GM19452 (cell line): Measurements from ENCODE around the gene C22orf39.
A peak's percentile ranks its signal among the peaks of the same experiment; 100 is the strongest.

Experiments used
- ATAC-seq: cut with Tn5 transposase; IDR thresholded peaks from one replicate; pipeline ENCODE4 v1.9.1; 2021; ENCODE audit not compliant: unreplicated experiment

C22orf39 gene

DNA sequence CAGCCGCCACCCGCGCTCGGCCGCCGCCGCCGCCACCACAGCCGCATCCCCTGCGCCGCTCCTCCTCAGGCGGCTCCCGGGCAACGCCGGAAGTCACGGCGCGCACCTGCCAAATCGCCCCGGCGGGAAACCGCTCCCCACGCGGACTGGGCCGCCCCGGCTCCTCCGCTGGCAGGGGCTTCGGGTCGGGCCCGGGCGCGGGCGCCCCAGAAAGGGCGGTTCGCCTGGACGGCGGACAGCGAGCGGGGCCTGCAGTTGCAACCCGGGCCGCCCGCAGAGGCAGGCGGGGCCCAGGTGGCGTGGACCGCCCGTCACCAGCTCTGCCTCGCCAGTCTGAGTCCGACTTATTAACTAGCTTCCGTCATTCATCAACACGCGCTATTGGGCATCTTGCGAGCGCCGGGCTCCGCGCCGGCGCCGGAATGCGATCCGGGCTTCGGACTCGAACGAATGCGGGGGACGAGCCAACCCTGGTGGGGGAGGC, 15.8 kb downstream of the C22orf39 start, which contains the start of gene HIRA:
TSS of gene HIRA (minus strand) at position 85 of the 484 bp plus-strand sequence. CDS start 257 bp downstream, outside the sequence.
- peak; percentile 50 for ATAC-seq

DNA sequence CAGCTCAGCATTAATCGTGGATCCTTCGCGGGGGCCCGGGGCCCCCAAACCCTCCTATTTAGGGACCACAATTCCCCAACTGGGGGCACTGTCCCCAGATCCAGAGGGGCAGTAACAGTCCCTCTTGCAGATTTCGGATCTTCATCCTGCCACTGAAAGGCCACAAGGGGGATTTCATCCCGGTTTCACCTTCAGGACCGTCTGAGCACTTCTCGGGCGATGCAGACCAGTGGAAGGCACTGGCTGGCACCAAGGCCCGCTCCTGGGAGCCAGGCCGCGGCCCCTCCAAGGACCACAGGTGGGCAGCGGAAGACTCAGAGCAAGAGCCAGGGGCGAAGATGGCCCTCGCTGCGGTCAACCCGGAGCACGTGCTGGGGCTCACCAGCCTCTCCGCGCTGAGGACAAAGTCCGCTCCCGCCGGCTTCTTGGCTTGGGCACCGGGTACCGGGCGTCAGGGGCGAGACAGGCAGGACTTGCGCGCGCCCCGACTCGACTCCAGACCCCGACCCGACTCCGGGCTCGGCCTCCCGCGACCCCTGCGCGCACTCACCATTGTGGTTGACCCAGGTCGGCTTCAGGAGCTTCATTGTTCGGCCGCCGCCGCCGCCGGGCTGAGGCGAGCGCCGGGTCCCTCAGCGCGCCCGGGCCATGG, 16.5 kb downstream of the C22orf39 start:
- no peak for ATAC-seq

DNA sequence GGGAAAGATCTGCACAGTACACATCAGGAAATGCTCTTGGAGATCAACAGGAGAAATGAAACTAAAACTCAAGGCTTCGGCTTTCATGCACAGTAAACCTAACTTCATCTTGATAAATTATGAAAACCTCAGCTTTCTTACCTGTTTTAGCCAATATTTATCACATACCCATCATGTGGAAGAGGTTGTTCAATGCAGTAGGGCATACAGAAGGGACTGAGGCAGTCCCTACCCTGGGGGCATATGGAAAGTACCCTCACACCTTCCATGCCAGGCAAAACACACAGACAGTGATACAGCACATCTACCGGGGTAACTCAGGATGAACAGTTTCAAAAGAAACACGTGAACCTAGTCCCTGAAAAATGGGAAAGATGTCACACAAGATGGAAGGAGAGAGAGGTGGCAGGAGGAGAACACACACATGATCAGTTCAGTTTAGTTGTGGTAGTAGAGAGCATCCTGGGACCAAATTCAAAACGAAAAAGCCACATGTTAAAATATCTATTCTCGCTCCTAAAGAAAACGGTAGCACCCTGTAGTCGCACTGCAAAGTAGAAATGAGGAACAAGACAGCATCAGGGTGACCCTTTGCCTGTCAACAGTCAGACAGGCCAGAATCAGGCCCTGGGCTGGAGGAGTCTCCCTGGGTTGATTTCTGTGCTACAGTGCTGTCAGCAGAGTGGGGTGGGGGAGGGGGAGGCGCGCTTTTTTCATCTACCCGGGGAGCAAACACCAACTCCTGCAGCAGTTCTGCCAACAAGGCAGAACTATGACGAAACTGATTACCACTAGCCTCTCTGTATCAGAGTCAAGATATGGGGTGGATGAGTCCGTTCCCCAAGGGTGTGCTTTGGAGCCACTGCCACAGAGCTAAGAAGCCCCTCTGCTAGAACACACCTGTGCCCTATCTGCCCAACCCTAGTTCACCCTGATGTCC, 17.3 kb downstream of the C22orf39 start:
- no peak for ATAC-seq

DNA sequence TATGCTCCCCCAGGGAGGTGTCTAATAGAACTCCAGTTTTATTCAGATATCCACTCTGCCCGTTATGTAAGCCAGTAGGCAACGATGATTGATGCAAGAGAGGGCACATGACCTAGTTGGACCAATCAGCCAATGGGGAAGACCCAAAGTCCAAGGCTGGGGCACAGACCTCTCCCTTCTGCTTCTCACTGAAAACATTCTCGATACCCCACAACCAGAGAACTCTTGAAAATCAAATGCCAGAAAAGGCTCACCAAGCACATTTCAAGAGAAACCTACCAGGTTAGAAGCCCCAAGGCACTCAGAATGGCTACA, 23.4 kb downstream of the C22orf39 start:
- ATAC-seq = no peak

DNA sequence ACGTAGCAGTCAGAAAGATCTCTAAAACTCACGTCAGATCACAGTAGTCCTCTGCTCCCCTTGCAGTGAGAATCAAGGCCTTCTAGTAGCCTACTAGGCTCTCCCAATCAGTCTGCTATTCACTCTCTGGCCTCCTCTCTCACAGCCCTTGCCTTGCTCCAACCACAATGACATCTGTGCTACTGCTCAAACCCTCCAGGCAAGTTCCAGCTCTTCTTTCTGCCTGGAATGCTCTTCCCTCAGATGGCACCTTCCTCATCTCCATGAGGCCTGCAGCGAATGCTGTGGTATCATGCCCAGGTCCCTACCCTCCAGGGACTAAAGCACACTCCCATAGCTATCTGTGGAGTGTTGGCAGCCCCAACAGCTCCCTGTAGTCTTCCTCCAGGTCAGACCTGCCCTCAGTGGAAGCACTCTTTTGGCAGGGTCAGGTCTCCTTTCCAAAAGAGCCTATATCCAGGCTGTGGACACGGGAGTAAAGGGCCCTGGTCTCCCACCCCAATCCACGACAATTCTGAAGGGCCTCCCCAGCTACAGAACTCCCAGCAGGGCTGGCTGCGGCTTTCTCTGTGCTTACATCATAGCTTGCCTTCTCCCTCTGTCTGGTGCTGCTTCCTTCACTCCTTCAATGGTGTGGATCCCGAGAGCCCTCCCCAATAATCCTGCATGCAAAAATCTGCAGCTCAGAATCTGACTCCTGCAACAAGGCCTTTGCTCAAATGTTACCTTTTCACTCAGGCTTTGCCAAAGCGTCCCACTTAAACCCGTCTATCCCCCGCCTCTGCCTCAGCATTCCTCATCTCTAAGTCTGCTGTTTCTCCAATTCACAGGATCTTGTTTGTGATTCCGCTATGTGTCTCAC, 24.8 kb downstream of the C22orf39 start:
- no peak for ATAC-seq

DNA sequence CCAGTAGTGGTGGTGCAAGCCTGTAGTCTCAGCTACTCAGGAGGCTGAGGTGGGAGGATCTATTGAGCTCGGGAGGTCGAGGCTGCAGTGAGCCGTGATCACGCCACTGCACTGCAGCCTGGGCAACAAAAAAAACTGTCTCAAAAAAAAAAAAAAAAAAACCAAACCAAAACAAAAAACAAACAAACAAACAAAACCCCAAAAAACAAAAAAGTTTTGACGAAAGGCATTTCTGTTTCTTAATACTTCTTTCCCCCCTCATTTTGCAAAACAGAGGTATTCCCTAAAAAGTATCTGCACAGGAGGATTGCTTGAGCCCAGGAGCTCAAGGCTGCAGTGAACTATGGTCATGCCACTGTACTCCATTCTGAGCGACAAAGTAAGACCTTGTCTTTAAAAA, 27.2 kb downstream of the C22orf39 start:
- no peak for ATAC-seq

DNA sequence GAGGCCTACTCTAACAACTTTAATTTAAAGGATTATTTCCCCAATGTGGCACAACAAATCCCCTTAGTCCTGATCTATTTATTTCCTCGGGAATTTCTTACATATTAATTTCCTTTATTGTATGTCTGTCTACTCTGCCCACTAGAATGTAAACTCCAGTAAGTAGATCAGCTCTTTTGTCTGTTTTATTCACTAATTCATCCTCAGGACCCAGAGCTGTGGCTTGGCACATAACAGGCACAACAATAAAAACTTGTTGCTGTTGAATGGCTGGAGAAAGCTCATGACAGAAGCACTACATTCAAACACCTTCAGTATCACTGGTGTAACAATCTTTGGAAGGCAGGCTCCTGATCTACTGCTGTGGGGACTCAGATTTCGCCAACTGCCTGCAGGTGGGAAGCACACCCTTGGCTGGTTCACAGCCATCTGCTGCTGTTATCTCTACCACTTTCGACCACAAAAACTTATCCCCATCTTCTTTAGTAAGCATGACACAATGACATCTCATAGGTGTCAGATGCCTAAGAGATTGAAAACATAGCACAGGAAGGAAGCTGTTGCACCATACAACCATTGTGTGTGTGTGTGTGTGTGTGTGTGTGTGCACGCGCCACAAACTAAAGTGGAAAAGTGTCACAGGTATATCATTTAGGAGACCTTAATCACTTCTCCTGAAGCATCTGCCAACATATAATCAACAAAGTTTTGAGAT, 27.9 kb downstream of the C22orf39 start:
- no peak for ATAC-seq

DNA sequence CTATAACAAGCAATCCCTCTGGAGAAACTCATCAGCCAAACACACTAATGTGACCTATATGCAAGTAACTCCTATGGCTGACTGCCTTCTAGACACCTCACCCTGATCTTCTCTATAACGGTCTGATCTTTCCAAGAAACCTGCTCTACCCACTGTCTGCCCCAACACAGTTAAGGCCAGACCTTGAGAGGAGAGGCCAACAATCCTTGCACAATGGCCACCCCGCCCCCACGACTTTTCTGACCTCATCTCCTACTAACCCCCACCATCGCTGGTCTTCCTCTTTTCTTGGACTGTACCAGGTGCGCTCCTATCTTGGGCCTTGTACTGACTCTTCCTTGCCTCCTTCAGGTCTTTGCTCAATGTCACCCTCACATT, 28.4 kb downstream of the C22orf39 start:
- ATAC-seq = no peak

DNA sequence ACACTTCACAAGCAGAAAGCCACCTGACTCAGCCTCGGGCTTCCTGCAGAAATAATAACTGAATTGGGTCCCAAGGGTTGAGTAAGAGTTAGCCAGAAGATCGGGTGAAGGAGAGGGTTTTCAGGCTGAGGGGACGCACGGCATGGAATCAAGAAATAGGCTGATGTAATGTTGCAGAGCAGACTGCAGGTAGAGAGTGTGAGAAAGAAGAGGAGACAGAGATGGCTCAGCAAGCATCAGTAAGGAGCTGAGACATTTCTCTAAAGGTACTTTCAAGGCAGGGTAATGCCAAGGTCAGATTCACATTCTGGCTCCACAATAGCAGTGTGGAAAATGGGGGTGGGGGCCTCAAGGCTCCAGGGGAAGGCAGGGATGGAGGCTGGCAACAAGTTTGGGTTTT, 34.6 kb downstream of the C22orf39 start:
- no peak for ATAC-seq

DNA sequence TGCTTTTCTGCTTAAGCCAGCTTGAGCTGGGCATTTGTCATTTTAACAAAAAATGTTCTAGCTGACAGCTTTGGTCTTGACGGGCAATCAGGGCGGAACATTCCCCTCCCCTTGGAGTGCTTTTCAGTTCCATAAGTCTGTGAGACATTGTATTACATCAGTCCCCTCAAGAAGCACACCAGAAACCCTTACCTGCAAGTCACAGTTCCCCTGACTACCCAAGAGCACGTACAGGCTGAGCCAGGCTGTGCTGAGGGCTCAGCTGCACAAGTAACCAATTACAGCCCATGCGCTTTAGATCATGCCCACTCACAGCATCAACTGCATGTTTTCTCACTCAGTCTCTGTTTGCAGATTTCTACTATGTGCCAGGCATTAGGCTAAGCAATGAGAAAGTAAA, 35.0 kb downstream of the C22orf39 start:
- ATAC-seq = no peak

DNA sequence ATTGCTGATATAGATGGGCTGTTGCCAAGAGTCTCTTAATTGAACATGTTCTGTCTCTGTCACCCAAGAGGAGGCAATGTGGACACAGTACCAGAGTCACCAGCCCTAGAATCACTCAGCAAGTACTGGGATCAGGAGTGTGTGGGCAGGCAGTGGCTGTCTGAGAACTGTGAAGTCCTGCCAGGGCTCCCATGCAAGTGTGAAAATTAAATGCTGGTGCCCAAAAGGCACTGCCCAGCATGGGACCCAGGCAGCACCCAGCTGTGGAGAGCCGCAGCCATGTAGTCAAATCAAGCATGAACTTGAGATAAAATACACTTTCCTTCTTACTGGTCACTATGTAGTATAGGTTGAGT, 35.8 kb downstream of the C22orf39 start:
- ATAC-seq = no peak

DNA sequence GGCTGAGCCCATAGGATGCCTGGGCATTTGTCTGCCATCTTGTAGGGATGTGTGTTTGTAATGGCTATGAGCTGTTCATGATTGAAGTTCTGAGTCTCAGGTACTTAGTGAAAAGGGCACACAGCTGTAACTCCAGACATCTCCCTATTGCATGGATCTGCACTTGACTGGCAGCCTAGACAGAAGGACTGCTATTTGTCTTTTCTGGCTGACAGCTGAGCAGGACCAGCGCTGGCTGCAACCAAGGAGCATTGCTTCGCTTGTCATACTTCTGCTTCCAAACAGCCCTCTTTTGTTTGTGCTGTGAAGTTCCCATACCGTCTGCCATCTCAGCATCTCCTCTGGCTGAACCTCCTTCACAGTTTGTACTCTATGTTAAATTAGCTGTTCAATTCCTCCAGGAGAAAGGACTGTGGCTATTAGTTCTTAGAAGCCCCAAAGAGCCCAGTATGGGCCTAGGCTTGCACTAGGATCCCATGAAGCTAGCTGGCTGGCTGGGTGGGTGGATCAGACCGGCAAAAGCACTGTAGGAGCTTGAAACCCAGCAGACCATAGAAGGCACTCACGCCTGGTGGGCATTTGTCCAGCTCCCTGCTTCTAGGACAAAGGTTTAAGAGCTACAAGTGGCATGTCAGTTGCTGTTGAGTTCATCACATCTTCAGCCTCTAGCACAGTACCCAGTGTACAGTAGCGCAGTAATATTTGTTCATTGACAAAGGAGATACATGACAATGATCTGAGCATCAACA, 36.4 kb downstream of the C22orf39 start:
- no peak for ATAC-seq

DNA sequence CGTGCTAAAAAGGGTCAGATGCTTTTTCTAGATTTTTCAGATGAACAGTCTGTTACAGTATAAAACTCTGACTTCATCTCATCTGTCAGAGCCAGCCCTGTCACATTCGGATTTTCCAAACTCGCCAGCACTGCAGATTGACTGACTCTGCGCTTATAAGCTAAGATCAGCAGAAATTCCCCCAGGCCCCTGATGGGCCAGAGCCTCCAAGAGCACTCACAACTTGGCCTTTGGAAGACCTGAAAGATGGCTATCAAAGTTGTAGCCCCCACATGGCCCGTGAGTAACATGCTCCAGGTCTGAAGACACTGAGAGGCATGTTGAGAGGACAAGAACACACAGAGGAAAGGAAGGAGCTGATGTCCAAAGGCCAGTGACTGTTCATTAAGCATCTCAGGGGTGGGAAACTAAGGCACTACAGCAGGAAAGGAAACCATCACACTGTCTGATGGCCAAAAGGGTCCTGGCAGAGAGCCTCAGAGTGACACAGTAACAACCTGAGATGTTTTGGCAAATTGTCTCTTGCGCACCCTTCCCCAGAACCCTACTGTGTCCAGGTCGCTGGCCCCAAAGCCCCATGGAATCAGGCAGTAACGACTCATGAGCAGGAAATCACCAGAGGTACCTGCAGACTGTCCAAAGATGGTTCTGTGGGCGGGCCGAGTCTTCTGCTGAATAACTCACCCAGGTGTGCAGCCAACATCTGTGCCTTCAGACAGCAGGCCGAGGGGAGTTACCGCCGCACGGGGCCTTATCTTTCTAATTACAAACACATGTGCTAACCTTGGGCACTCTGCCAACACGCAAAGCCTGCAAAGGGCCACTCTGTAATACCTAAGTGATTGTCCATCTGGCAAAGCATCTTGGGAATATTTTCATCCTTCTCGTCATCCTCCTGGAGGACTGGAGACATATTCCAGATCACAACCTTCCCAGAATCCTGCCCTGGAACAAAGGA, 39.6 kb downstream of the C22orf39 start:
- no peak for ATAC-seq

DNA sequence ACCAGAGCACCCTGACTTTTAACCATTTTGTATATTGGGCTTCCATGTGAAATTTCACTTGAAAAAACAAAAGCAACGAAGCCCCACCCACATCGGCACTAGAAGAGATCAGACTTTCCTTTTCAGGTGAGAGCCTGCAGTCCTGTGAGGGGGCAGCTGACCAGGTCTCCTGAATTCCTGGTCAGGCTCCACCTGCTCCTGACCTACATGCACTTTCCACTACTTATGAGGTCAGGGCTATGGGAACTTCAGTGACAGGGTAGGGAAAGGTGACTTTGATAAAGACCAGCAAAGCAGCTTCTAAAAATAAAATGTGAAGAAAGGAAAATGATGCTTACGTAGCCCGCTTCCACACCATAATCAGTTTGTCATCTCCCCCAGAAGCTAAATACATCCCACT, 40.7 kb downstream of the C22orf39 start:
- ATAC-seq = no peak

DNA sequence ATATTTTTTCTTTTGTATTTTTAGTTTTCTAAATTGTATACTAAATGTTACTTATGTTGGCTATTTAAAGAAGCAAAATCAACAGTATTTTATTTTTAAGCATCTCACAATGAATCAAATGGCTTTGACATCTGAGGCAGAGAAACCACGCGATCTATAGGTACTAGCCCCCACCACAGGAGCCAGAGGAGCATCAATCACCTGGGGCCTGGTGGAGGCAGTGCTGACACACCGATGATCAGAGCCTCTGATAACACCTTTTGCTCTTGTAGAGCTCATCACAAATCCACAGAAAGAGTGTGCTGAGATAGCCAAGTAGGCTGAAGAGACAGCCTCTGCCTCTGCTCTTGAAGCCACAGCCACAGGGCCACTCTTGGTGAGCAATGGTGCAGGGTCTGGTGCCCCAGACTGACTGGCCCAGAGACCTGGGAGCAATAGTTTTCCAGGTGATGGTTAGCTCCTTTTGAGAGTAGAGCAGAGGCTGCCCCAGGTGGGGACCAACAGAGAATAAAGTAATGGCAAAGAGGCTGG, 41.2 kb downstream of the C22orf39 start:
- no peak for ATAC-seq

DNA sequence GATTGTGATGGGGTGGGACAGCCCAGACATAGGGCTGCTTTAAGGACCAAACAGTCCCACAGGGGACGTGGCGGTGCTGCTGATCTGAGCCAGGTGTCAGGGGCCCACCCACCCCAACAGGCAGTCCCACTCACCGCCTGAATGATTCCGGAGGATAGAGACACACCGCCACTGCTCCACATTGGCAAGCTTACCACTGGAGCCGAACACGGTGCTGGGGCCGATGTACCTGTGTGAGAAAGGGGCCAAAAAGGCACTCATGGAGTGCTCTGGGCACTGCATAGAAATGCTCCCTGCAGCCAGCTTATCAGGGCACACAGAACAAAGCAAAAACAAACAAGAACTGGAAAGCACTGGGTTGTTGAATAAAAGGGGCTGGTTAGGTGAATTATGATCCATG, 41.9 kb downstream of the C22orf39 start:
- no peak for ATAC-seq

DNA sequence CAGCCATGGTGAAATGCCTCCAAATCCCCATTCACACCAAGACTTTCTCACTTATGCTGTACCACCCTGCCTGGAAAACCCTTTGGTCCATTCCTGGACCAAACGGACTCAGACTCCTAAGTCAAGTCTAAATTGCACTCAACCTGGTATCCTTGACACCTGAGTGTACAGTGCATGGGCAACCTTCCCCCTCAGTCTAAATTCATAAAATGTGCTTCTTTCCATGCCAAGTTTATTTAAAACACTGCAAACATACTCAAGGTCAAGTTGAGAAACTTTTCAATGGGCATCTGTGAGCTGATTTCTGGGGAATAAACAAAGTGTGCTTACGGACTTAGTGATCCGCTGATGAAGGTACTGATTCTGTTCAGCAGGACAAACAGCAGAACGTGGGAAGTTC, 42.4 kb downstream of the C22orf39 start:
- no peak for ATAC-seq

DNA sequence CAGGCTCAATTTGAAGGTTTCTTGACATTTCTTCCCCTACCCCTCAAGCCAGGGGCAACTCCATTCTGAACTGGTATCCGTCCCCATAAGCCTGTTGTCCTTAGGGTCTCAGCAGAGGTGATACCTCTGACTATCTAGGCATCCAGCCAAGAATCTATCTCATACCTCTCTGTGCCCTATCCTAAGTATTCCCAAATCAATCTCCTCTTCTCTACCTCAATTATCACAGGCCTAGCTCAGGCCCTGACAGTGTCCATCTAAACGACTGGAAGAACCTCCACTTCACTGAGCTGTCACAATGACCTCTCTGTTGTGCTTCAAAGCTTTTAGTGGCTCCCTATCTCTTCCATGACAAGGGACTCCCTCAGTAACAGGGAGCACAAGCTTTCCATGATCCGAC, 42.8 kb downstream of the C22orf39 start:
- no peak for ATAC-seq
